HG03280 (cell line): ENCODE data around the gene H1-8.
"Not testable (repeated sequence)": the region's sequence is repeated elsewhere in the genome, so short reads cannot be mapped to it uniquely, and the experiment has no call there.

ENCODE experiments used
- ATAC-seq: cut with Tn5 transposase; IDR thresholded peaks from one replicate; pipeline ENCODE4 v1.9.1; 2021; ENCODE audit warnings: mild to moderate bottlenecking, moderate library complexity; ENCODE audit not compliant: unreplicated experiment

The H1-8 gene

DNA sequence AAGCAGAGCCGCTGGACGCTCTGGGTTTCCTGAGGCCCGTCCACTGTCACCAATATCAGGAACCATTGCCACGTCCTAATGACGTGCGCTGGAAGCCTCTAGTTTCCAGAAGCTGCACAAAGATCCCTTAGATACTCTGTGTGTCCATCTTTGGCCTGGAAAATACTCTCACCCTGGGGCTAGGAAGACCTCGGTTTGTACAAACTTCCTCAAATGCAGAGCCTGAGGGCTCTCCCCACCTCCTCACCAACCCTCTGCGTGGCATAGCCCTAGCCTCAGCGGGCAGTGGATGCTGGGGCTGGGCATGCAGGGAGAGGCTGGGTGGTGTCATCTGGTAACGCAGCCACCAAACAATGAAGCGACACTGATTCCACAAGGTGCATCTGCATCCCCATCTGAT, 11.3 kb upstream of the H1-8 start:
- ATAC-seq: no peak

DNA sequence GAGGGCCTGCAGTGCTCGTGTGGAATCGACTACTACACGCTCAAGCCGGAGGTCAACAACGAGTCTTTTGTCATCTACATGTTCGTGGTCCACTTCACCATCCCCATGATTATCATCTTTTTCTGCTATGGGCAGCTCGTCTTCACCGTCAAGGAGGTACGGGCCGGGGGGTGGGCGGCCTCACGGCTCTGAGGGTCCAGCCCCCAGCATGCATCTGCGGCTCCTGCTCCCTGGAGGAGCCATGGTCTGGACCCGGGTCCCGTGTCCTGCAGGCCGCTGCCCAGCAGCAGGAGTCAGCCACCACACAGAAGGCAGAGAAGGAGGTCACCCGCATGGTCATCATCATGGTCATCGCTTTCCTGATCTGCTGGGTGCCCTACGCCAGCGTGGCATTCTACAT, 10.7 kb upstream of the H1-8 start:
- no peak for ATAC-seq

DNA sequence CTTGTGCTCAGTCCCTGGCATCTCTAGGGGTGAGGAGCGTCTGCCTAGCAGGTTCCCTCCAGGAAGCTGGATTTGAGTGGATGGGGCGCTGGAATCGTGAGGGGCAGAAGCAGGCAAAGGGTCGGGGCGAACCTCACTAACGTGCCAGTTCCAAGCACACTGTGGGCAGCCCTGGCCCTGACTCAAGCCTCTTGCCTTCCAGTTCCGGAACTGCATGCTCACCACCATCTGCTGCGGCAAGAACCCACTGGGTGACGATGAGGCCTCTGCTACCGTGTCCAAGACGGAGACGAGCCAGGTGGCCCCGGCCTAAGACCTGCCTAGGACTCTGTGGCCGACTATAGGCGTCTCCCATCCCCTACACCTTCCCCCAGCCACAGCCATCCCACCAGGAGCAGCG, 9.6 kb upstream of the H1-8 start:
- ATAC-seq: no peak

DNA sequence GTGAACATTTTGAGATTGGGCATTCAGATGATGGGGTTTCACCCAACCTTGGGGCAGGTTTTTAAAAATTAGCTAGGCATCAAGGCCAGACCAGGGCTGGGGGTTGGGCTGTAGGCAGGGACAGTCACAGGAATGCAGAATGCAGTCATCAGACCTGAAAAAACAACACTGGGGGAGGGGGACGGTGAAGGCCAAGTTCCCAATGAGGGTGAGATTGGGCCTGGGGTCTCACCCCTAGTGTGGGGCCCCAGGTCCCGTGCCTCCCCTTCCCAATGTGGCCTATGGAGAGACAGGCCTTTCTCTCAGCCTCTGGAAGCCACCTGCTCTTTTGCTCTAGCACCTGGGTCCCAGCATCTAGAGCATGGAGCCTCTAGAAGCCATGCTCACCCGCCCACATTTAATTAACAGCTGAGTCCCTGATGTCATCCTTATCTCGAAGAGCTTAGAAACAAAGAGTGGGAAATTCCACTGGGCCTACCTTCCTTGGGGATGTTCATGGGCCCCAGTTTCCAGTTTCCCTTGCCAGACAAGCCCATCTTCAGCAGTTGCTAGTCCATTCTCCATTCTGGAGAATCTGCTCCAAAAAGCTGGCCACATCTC, 8.4 kb upstream of the H1-8 start:
- ATAC-seq: no peak

DNA sequence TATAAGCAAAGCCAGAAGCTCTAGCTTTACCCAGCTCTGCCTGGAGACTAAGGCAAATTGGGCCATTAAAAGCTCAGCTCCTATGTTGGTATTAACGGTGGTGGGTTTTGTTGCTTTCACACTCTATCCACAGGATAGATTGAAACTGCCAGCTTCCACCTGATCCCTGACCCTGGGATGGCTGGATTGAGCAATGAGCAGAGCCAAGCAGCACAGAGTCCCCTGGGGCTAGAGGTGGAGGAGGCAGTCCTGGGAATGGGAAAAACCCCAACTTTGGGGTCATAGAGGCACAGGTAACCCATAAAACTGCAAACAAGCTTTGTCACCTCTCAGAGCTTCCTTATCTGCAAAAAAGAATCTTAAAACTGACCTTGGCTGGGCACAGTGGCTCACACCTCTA, 7.9 kb upstream of the H1-8 start:
- ATAC-seq: no peak

DNA sequence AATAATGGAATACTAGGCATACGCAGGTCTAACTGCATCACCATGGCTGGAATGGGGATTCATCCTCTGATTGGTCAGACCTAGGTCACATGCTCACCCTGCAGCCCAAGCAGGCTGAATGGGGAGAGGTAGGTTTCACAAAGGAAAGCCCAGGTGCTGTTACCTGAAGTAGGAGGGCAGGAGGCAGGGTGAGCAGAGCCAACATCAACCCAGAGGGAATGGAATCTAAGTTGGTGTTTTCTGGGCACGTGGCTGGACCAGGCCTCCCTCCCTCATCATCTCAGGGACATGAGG, 6.7 kb upstream of the H1-8 start:
- ATAC-seq: no peak

DNA sequence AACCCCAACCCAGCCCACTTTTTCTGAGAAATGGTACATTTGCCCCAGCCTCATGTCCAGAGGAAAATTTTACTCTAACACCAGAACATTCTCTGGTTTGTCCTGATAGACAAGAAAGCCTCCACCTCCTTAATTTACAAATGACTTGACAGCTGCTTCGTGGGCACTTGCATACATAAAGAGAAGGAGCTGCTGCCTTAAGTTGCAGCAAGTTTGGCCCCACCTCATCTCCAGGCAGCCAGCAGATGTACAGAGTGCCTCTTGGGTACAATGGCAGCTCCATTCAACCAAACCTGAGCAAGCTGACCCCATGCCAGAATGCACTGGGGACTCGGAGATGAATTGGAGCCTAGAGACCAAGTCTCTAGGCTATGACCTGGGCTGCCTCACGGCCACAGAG, 6.2 kb upstream of the H1-8 start:
- no peak for ATAC-seq

DNA sequence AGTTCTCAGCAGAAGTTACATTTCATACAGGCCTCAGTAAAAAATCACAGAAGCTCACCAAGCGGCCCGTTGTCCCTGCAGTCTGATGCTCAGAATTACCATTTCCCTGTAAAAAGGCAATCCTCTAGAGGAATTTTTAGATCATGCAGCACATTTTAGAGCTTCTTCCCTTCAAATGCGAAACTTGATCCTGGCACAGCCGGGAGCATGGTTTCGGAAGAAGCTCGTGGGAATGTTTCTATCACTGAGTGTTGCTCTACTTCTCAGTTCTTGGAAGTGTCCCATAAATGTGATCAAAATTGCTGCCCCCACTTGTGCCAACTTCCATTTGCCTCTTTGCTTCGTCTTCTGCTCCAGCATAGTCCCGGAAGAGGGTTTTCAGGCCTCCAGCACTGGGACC, 3.8 kb upstream of the H1-8 start:
- ATAC-seq: no peak

DNA sequence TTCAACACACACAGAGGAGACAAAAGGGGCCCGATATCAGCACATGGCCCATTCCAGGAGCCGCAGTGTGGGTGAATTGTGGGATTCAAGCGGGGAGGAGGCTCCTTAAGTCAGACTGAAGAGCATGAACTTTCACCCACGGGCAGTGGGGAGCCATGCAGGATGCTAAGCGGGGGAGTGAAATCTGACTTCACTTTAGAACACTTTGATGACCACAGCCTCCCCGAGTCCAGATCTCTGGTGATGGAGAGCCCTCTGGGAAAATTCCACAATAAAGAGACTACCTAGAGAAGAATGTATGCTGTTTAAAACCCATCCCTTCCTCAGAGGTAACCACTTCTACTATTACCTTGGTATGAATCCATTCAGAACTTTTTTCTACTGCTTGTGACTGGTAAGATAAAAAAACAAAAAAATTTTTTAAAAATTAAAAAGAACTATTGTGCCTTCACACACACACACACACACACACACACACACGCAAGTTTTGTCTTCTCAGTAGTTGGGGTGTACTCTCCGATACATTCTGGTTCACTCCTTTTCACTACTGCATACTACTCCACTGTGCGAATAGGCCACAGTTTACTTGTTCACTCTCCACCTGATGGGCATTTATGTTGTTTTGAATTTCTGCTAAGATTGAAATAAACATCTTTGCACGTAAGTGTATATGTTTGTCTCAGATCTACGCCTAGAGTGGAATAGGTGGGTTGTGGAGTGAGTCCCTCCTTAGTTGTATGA, 2.0 kb upstream of the H1-8 start:
- no peak for ATAC-seq

DNA sequence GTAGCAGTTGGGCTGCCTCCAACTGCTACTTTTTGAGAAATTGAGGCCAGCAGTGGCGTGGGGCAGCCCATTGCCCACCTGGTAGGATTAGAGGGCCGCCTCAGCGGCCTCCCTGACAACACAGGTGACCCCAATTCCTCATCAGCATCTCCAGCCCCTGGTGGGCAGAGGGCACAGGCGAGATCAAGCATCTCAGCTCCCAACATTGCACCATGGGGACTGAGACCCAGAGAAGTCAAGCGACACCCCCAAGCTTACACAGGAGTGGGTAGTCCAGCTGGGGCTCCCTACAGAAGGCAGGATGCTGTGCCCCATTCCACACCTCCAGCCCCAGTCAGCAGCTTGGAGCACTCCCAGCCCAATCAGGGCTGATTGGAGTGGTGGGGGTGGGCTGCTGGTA, 228 bp upstream of the H1-8 start:
- ATAC-seq: no peak

DNA sequence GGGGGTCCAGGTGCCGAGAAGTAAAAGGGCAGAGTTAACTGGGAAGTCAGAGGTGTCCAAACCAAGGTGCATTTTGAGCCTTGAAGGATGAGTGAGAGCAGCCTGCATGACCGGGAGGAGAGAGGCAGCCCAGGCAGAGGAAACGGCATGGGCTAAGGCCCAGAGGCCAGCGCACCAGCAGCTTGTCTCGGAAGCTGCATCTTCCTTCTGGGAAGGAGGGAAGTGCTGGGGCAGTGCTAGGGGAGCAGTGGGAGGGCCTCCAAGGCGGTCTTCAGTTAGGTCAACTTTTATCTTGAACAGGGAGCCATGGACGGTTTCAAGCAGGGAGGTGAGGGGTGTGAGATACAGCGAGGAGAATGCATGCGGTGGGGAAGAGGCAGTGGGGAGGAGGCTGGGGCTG, 1.0 kb downstream of the H1-8 start:
- no peak for ATAC-seq

DNA sequence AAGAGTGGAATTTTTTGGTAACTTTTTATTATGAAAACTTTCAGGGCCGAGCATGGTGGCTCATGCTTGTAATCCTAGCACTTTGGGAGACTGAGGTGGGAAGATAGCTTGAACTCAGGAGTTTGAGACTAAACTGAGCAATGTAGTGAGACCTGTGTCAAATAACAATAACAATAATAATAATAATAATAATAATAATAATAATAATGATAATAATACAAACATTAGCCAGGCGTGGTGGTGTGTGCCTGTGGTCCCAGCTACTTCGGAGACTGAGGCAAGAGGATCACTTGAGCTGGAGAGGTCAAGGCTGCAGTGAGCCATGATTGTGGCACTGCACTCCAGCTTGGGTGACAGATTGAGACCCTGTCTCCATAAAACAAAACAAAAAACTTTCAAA, 3.0 kb downstream of the H1-8 start:
- not testable (repeated sequence) for ATAC-seq

DNA sequence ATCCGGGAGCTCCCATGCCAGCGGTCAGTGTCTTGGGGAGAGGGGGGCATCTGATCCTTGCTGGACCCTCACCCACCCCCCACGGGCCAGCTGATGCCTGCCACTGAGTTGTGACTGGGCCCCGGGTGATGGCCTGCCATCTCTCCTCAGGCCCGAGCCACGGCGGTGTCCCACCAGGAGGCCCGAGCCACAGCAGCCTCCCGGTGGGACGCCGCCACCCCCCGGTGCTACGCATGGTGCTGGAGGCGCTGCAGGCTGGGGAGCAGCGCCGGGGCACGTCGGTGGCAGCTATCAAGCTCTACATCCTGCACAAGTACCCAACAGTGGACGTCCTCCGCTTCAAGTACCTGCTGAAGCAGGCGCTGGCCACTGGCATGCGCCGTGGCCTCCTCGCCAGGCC, 4.3 kb downstream of the H1-8 start:
- no peak for ATAC-seq

DNA sequence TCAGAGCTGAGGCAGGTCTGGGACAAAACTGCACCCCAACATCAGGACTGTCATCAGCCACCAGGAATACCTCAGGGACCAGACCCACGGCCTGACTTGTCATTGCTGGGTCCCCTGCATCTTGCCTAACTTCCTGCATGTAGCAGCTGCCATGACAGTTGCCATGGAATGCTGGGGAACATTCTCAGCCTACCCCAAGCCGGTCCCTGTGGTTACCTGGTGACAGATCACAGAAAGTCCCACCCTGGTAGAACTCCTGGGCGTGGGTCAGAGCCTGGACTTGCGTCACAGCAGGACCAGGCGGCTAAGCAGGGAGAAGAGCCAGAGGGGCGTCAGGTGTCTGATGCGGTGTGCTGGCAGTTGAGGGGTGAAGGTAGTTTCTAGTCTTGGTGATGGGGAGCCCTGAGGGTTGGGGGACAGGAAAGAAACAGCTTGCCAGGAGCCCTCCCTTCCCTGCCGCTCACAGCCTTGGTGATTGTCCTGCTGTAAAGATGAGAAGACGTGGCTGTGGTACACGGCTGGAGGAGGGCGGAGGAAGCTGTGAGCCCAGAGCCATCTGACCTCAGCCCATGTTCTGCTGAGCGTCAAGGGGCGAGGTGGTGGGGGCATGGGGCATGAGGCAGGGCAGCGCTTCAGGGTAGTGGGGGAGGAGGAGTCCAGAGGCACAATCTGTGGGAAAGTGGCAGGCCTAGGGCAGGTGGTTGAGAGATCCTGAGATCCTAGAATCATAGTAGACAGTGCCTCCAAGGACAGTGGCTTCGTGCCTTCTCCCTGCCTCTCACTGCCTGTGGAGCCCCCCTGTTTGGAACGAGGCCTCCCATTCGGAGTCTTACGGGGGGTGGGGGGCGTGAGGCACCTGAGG, 5.4 kb downstream of the H1-8 start:
- ATAC-seq: no peak

DNA sequence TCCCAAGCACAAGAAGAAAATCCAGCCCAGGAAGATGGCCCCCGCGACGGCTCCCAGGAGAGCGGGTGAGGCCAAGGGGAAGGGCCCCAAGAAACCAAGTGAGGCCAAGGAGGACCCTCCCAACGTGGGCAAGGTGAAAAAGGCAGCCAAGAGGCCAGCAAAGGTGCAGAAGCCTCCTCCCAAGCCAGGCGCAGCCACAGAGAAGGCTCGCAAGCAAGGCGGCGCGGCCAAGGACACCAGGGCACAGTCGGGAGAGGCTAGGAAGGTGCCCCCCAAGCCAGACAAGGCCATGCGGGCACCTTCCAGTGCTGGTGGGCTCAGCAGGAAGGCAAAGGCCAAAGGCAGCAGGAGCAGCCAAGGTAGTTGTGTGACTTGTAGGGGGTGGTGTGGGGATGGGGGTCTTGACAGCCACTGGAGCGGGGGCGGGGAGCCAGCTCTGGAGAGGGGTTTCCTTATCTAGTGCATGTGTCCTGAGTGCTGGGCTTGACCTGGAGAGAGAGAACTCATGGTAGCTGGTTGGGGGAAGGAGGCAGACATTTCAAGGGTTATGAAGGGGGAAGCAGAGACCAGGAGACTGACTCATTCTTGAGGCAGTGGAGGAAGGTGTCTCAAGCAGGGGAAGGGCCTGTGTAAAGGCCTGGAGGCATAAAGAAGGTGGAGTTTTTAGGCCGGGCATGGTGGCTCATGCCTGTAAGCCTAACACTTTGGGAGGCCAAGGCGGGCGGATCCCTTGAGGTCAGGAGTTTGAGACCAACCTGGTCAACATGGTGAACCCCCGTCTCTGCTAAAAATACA, 6.2 kb downstream of the H1-8 start:
- no peak for ATAC-seq

DNA sequence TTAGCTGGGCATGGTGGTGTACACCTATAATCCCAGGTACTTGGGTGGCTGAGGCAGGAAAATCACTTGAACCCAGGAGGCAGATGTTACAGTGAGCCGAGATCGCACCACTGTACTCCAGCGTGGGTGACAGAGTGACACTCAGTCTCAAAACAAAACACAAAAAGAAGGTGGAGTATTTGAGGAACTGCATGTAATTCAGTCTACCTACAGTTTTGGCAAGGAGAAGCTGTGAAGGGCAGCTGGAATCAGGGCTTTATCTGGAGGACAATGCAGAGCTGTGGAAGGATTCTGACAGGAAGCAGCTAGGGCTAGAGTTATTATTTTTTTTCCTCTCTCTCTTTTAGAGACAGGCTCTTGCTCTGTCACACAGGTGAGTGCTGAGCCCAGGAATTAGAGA, 6.8 kb downstream of the H1-8 start:
- ATAC-seq: no peak

DNA sequence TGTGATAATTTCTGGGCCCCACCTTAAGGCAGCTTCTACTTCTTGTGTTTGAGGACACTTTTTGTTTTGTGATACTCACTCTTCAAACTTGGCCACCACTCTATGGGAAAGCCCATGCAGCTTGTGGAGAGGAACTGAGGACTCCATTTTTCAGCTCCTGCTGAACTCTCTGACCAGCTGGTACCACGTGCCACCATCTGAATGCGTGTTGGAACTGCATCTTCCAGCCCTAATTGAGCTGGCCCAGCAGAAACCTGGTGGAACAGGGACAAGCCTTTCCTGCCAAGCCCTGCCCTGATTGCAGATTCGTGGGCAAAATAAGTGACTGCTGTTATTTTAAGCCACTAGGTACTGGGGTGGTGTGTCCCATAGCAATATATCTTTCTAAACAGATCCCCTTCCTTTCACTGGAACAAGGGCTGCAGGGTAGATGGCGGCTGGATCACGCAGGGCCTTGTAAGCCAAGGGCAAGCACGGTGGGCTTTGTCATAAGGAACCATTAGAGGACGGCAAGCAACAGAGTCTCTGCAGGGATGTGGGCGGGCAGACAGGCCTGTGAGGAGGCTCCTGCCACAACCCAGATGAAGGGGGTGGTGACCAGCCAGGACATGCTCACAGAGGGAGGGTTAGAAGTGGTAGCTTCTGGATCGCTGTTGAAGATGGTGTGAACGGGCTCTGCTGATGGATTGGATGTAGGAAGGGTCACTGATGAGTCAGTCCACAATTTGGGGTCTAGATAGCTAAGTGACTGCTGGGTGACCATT, 9.5 kb downstream of the H1-8 start:
- no peak for ATAC-seq

DNA sequence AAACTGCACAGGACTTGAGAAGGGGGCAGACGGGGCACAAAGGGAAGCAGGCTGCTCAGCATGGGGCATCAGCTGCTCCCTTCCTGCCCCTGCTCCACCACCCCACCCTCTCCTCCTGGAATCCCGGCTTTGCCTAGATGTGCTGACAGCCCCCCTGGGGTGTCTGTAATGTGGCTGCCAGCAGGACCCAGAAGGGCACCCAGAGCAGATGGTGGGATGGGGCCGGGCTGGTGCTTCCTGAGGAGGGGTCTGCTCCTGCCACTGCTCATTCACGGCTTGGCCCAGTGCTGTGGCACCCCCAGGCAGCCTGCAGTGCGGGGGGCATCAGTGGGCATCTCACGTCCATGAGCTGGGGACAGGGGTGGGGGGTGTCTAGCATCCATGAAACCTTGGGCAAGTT, 10.2 kb downstream of the H1-8 start:
- ATAC-seq: no peak

DNA sequence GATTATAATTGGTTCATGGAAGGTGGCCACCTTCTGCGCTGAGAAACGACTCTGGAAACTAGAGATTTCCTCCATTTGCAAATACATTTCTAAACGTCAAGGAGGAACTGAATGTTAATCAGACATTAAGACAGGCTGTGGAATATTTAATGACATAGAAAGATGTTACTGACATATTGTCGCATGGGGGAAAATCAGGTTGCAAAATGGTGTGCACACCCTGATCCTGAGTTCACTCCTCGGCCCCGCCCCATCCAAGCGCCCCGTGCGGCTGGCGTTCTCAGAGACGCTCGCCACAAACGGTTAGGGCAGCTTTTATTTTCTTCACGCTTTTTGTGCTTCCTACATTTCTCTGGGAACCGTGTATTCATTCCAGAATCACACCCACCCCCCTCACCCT, 10.7 kb downstream of the H1-8 start:
- ATAC-seq: no peak

DNA sequence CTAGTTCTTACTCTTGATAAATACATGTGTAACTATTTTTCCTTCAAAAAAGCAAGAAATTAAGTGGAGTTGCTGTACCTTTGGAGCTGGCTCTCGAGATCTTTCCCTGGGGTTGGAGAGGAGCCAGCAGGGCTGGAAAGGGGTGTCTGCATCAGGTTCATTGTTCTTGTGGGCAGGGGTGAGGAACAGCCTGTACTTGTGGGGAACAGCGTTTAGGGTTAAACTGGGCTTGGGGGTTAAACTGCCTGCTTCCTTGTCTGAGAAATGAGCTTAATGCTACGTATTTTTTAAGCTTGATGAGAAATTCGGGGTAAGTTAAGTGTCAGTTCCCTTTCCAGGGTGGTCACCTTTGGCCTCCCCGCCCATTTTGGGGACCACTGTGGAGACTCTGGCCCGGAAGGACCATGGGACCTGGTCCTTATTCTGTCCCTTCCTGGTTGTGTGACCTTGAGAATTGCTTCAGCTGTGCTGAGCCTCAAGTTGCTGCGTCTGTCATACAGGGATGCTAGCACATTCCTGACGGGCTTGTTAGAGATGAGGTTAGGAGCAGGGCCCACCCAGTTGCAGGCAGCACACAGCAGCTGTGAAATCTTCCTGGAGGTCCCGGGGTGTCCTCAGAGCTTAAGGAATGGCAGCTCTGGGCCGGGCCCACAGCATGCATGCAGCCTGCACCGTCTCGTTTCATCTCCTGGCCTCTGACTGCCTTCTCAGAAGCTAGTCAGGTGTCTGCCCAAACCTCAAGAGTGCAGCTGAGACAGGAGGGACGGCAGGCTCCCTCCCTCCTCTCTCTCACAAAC, 11.6 kb downstream of the H1-8 start:
- ATAC-seq: no peak
